MCF 10A (cell line): ENCODE measurements around the gene TENT4B. TPM values are rescaled to one million over a fixed set of nuclear protein-coding genes. Genes with fewer than 3 reads are reported as not detected.

Experiments used
- BruUV-seq: library from RNA; stranded (reverse); fragments of 400-500 nt; replicated peaks from 2 replicates; lab custom pipeline; 2021; lab: Mats Ljungman, UMichigan
- CTCF ChIA-PET: fragments of 300-600 bp; sonication (Branson Sonifier 250); formaldehyde crosslinking; extraction: SDS; loops from one replicate; lab custom pipeline; 2021; ENCODE audit warnings: antibody characterized with exemption, inconsistent platforms; lab: Yijun Ruan, JAX
- POLR2A ChIA-PET: fragments of 300-600, 350-650 bp; sonication (Branson Sonifier 250); formaldehyde crosslinking; extraction: SDS; loops from one replicate; lab custom pipeline; 2020; ENCODE audit warnings: antibody characterized with exemption, inconsistent platforms; lab: Yijun Ruan, JAX
- DNase-seq: peaks from one replicate; pipeline ENCODE4 v3.0.0-alpha.2; 2018; ENCODE audit not compliant: unreplicated experiment
- H3K27ac Mint-ChIP-seq: one replicate; pipeline ENCODE4 v1.8.0; 2022; ENCODE audit warnings: mild to moderate bottlenecking, low read depth, mixed read lengths; ENCODE audit not compliant: unreplicated experiment
- H3K27me3 Mint-ChIP-seq: one replicate; pipeline ENCODE4 v1.8.0; 2022; ENCODE audit warnings: mixed read lengths; ENCODE audit not compliant: insufficient read depth, unreplicated experiment
- H3K36me3 Mint-ChIP-seq: one replicate; pipeline ENCODE4 v1.8.0; 2022; ENCODE audit warnings: mild to moderate bottlenecking, moderate library complexity, mixed read lengths; ENCODE audit not compliant: insufficient read depth, unreplicated experiment
- H3K4me1 Mint-ChIP-seq: one replicate; pipeline ENCODE4 v1.8.0; 2022; ENCODE audit warnings: mixed read lengths; ENCODE audit not compliant: insufficient read depth, unreplicated experiment
- H3K4me3 Mint-ChIP-seq: one replicate; pipeline ENCODE4 v1.8.0; 2022; ENCODE audit warnings: mild to moderate bottlenecking, moderate library complexity, mixed read lengths; ENCODE audit not compliant: unreplicated experiment
- H3K9me3 Mint-ChIP-seq: one replicate; pipeline ENCODE4 v1.8.0; 2022; ENCODE audit warnings: mixed read lengths; ENCODE audit not compliant: unreplicated experiment
- CTCF ChIP-seq: fragments of 200-600 bp; IDR thresholded peaks from one replicate; pipeline ENCODE4 v1.8.0; 2022; ENCODE audit warnings: antibody characterized with exemption, mild to moderate bottlenecking; ENCODE audit not compliant: unreplicated experiment
- intact Hi-C: fragments of 100-400 bp; cut with micrococcal nuclease; formaldehyde crosslinking; loops from 2 replicates; pipeline ENCODE4 v1.14.1; 2022
- total RNA-seq: library from RNA; stranded (reverse); gene quantifications from 2 replicates; pipeline ENCODE4 v1.2.3, GENCODE V29; 2022

TENT4B gene
- total RNA-seq, 1 experiment from 2014 or later: 12.1 TPM

GRCh38 chr16:50257876-50258275 lies 104.8 kb downstream of the TENT4B start:
- ChIA-PET POLR2A (no interaction called here), CTCF (interaction anchor here (0.6 kb wide), 1 partner anchor 10 kb away, joined by 3 read pairs; no protein-coding TSS in a partner anchor)
- H3K9me3 Mint-ChIP-seq: no peaks in the 10 kb centered on the region

GRCh38 chr16:50259334-50260205 lies 106.5 kb downstream of the TENT4B start:
- Mint-ChIP-seq H3K4me3 (no peak overlapping the region), H3K36me3 (no peaks in the 10 kb centered on the region), H3K4me1 (peaks cover 5% of the 10 kb centered on the region), H3K27me3 (no peaks in the 10 kb centered on the region), H3K27ac (no peak overlapping the region), H3K9me3 (no peaks in the 10 kb centered on the region)
- POLR2A ChIA-PET: no interaction called here
- intact Hi-C loops: no loop called here
- CTCF ChIA-PET: no interaction called here
- no TSS peak for BruUV-seq
- no peak for DNase-seq
- TF ChIP-seq CTCF: no peak

More at GRCh38 chr16:50257876-50258275, 104.8 kb downstream of the TENT4B start:
- no peak for TF ChIP-seq CTCF
- Mint-ChIP-seq H3K27me3 (no peaks in the 10 kb centered on the region), H3K4me3 (no peak overlapping the region), H3K27ac (no peak overlapping the region), H3K36me3 (no peaks in the 10 kb centered on the region), H3K4me1 (peaks cover 5% of the 10 kb centered on the region)
- intact Hi-C loops: no loop called here
- no TSS peak for BruUV-seq
- no peak for DNase-seq

- H3K36me3 Mint-ChIP-seq: no peaks in the 10 kb centered on the region
- POLR2A ChIA-PET: no interaction called here
- CTCF ChIA-PET: interaction anchor here (1.6 kb wide), 1 partner anchor 9 kb away, joined by 6 read pairs; no protein-coding TSS in a partner anchor
- no peak overlapping the region for H3K4me3 Mint-ChIP-seq
- no peaks in the 10 kb centered on the region for H3K27me3 Mint-ChIP-seq
- no peaks in the 10 kb centered on the region for H3K9me3 Mint-ChIP-seq
- no peak for TF ChIP-seq CTCF
- H3K27ac Mint-ChIP-seq: no peak overlapping the region
- intact Hi-C loops: no loop called here
- no peak for DNase-seq
- no TSS peak for BruUV-seq
- H3K4me1 Mint-ChIP-seq: peaks cover 5% of the 10 kb centered on the region
These were observed 107.4 kb downstream of the TENT4B start for GRCh38 chr16:50260206-50261159.
